Stomach (tissue), 9 donors: Measurements from ENCODE around the gene POLA1. TPM values are rescaled to one million over a fixed set of nuclear protein-coding genes. Genes with fewer than 3 reads are reported as not detected.

Experiments
- DNase-seq, 2 donors: peaks; one replicate each; pipeline versions ENCODE4 v3.0.0 to v3.0.0-alpha.2; 2013 to 2019
- H3K27ac ChIP-seq, 5 donors: fragments of 200-600 bp in 4 of 5; sonication (generic) in 4 of 5; one replicate each; pipeline ENCODE4 v1.5.1; 2013 to 2019; ENCODE audit warnings: mild to moderate bottlenecking in 1 of 5, moderate library complexity in 1 of 5
- H3K27me3 ChIP-seq, 3 donors: fragments of 200-600 bp; sonication (generic); one replicate each; pipeline ENCODE4 v1.5.1; 2017 to 2019; ENCODE audit warnings: mixed run types in 1 of 3
- H3K36me3 ChIP-seq, 4 donors: fragments of 200-600 bp; sonication (generic); 1 replicate in 3 of 4; 2 replicates in 1 of 4; pipeline ENCODE4 v1.5.1; 2016 to 2019
- H3K4me1 ChIP-seq, 4 donors: fragments of 200-600 bp; sonication (generic); one replicate each; pipeline ENCODE4 v1.5.1; 2016 to 2019
- H3K4me3 ChIP-seq, 4 donors: fragments of 200-600 bp; sonication (generic) in 3 of 4; one replicate each; pipeline ENCODE4 v1.5.1; 2016 to 2019; ENCODE audit warnings: mild to moderate bottlenecking in 1 of 4
- H3K9me3 ChIP-seq, 4 donors: fragments of 200-600 bp; sonication (generic); one replicate each; pipeline ENCODE4 v1.5.1; 2016 to 2019
- EP300 ChIP-seq: sonication (generic); formaldehyde crosslinking; IDR thresholded peaks from one replicate; pipeline ENCODE4 v1.6.1; 2017; ENCODE audit warnings: antibody characterized with exemption
- POLR2A ChIP-seq, 4 donors: fragments of 450-650 bp; IDR thresholded peaks; one replicate each; pipeline ENCODE4 v1.6.1; 2016; ENCODE audit warnings: antibody characterized with exemption in 4 of 4, control low read depth in 2 of 4, mild to moderate bottlenecking in 1 of 4, moderate library complexity in 1 of 4
- POLR2AphosphoS5 ChIP-seq, 3 donors: sonication (generic); formaldehyde crosslinking; IDR thresholded peaks; one replicate each; pipeline ENCODE4 v1.6.1; 2016; ENCODE audit warnings: antibody characterized with exemption in 3 of 3
- WGBS, 5 donors: extraction: QIAGEN DNeasy Blood & Tissue Kit in 3 of 5; methylation state at CpG; one replicate each; pipeline versions ENCODE4 v1.1.5 to v1.1.7; 2013 to 2018; 5-methylcytosine and 5-hydroxymethylcytosine counted together
- intact Hi-C: fragments of 100-400 bp; cut with DNase I; formaldehyde crosslinking; loops from one replicate; pipeline ENCODE4 v1.15.1; 2023; ENCODE audit warnings: low total_unique reads
- polyA plus RNA-seq, 3 donors: library from polyadenylated mRNA; stranded (reverse); fragments of 200-250 nt; gene quantifications; one replicate each; pipeline ENCODE4 v1.2.3, GENCODE V29; 2013
- total RNA-seq, 5 donors: library from RNA; depleted of rRNA; stranded (reverse); fragments of >200 nt; gene quantifications; one replicate each; pipeline versions ENCODE4 v1.1.0 to v1.2.3, GENCODE V29; 2014 to 2016
- TF ChIP-seq, protein P1 (sequence below), 7 experiments: fragments of 450-650 bp in 4 of 7; fragments of 200-600 bp in 3 of 7; sonication (generic) in 3 of 7; IDR thresholded peaks; one replicate each; pipeline ENCODE4 v1.5.1; 2016 to 2019; ENCODE audit warnings: antibody characterized with exemption in 7 of 7, control low read depth in 2 of 7, mild to moderate bottlenecking in 1 of 7
- donor health status: healthy with polysubstance abuse.
- donor health status: Bipolar disorder and iron deficiency.
- donor health status: healthy.

The POLA1 gene
- total and polyA plus RNA-seq, 8 donors, result 2.7 to 32.9 (median 8.9) TPM

DNA sequence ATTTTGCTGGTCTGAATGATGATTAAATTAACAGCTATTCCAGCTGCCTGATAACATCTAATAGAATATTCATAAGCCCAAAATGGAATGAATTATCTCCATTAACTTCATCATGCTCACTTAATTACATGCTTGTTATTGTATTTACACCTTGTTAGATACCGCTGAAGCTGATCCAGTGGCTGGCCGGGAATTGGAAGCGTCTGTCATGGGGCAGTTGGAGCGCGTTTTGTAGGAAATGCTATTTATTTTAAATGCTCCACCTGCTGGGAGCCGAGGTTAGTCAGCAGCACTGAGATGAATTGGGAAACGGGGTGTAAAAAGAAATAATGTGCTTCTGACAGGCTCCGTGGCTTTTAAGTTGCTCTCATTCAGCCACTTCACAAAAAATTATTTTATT lies 296.8 kb downstream of the POLA1 start:
- Histone ChIP-seq H3K4me3 (no peak overlapping the region), H3K9me3 (no peaks in the 10 kb centered on the region), H3K27me3 (no peaks in the 10 kb centered on the region), H3K27ac (no peak overlapping the region), H3K36me3 (peaks cover 0 to 4% (median 0%) of the 10 kb centered on the region in 4 donors), H3K4me1 (no peaks in the 10 kb centered on the region)
- peak in 1 of 2 donors; percentile 19 for DNase-seq
- WGBS, 5 donors, result 57 to 91% (median 77%) methylated on average over 8 of the region's 8 CpGs
- TF ChIP-seq POLR2A (IDR thresholded peaks at IDR 0.05) (no peak), EP300 (no peak), POLR2AphosphoS5 (IDR thresholded peaks at IDR 0.05) (no peak)
- TF ChIP-seq, protein P1, sequence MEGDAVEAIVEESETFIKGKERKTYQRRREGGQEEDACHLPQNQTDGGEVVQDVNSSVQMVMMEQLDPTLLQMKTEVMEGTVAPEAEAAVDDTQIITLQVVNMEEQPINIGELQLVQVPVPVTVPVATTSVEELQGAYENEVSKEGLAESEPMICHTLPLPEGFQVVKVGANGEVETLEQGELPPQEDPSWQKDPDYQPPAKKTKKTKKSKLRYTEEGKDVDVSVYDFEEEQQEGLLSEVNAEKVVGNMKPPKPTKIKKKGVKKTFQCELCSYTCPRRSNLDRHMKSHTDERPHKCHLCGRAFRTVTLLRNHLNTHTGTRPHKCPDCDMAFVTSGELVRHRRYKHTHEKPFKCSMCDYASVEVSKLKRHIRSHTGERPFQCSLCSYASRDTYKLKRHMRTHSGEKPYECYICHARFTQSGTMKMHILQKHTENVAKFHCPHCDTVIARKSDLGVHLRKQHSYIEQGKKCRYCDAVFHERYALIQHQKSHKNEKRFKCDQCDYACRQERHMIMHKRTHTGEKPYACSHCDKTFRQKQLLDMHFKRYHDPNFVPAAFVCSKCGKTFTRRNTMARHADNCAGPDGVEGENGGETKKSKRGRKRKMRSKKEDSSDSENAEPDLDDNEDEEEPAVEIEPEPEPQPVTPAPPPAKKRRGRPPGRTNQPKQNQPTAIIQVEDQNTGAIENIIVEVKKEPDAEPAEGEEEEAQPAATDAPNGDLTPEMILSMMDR (IDR thresholded peaks at IDR 0.05), result no peak
- intact Hi-C loops, result no loop called here

DNA sequence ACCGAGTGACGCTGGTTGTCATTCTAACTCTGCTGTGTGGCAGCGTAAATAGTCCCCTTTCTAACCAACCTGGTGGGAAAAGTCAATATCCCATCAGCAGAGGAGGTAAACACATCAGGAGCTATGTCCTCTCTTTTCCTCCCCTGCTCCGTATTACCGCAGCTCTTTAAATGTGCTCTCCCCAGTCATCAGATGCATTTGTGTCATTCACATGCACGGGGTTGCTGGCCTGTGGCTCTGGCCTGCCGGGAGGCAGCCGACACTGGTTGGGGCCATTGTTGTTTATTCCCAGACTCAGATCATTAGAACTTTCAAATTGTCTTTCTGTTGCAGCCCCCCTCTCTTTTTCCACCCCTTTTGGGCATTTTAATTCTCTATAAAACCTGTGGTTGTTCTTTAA lies 300.2 kb downstream of the POLA1 start:
- Histone ChIP-seq H3K9me3 (no peaks in the 10 kb centered on the region), H3K36me3 (peaks cover 0 to 10% (median 4%) of the 10 kb centered on the region in 4 donors), H3K4me3 (no peak overlapping the region), H3K27ac (no peak overlapping the region), H3K27me3 (peaks cover 0 to 3% (median 0%) of the 10 kb centered on the region in 3 donors), H3K4me1 (no peaks in the 10 kb centered on the region)
- 62 to 95% (median 88%) methylated on average over 7 to 8 of the region's 8 CpGs for WGBS, 5 donors
- no peak for DNase-seq
- no peak for TF ChIP-seq POLR2AphosphoS5 (IDR thresholded peaks at IDR 0.05)
- TF ChIP-seq, protein P1 (IDR thresholded peaks at IDR 0.05), result no peak
- TF ChIP-seq EP300, result no peak
- intact Hi-C loops, result no loop called here

DNA sequence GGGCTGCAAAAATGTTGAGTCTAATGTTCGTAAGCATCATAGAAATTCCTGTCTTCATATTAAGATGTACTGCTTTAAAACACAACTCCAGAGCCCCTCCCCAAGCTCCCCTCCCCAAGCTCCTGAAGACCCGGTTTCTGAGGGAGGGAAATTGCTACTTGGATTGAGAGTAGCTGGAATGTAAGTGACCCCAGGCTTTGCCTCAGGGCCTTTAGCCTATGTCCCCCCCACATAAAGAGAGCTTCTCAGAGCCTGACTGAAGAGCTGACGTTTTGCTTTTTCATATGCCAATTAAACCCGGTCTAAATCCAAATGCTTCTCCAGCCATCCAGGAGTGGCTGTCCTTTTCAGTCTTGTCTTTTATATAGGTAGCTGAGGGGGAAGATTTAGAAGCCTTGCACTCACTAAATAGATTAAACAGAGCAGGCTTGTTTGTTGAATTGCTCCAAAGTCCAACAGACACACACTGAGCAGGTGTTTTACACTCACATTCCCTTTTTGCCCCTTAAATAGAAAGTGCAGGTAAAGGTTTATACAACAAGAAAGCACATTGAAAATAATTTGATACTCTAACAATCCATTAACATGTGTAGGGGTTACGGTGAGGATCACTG lies 302.5 kb downstream of the POLA1 start:
- Histone ChIP-seq H3K36me3 (peaks cover 0 to 10% (median 4%) of the 10 kb centered on the region in 4 donors), H3K9me3 (no peaks in the 10 kb centered on the region), H3K27me3 (peaks cover 0 to 3% (median 0%) of the 10 kb centered on the region in 3 donors), H3K4me1 (no peaks in the 10 kb centered on the region), H3K4me3 (no peak overlapping the region), H3K27ac (no peak overlapping the region)
- no peak for DNase-seq
- TF ChIP-seq POLR2A (IDR thresholded peaks at IDR 0.05), result no peak
- TF ChIP-seq EP300, result no peak
- TF ChIP-seq, protein P1 (IDR thresholded peaks at IDR 0.05), result no peak
- no peak for TF ChIP-seq POLR2AphosphoS5 (IDR thresholded peaks at IDR 0.05)
- WGBS, 5 donors, result 51 to 85% (median 66%) methylated on average over 4 to 5 of the region's 5 CpGs
- intact Hi-C loops, result no loop called here

DNA sequence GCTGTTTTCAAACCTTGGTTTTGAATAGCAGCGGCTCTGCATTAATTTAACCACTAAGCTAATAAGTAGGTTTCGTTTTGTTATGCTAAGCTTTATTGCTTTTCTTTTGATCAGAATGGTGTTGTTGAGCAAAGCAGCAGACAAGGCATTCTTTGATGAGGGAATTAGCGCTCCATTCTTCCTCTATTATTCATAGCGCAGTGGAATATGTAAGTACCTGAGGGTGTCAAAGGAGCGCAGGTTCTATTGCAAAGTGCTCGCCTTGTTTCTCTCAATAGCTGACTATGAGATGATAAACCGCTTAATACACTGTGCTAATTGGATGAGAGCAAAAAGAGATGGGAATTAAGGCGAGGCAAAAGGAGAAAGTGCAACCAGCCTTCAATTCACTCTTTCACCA lies 305.8 kb downstream of the POLA1 start:
- intact Hi-C loops, result no loop called here
- H3K36me3 ChIP-seq, result peaks cover 0 to 10% (median 4%) of the 10 kb centered on the region in 4 donors
- H3K9me3 ChIP-seq, result peaks cover 0 to 2% (median under 1%) of the 10 kb centered on the region in 4 donors
- WGBS, 5 donors, result 59 to 98% (median 83%) methylated on average over 8 of the region's 8 CpGs
- no peak overlapping the region for H3K27ac ChIP-seq
- peaks cover under 1 to 15% (median 8%) of the 10 kb centered on the region in 4 donors for H3K4me1 ChIP-seq
- H3K4me3 ChIP-seq, result no peak overlapping the region
- peaks cover 9 to 31% (median 27%) of the 10 kb centered on the region in 3 donors for H3K27me3 ChIP-seq
- no peak for DNase-seq
- TF ChIP-seq, protein P1 (IDR thresholded peaks at IDR 0.05), result no peak
- TF ChIP-seq POLR2AphosphoS5 (IDR thresholded peaks at IDR 0.05) (no peak), POLR2A (IDR thresholded peaks at IDR 0.05) (no peak), EP300 (no peak)
